Left hindlimb (tissue), 1 donor: ENCODE measurements around the gene MALRD1.

Experiments used
- DNase-seq: peaks from one replicate; pipeline ENCODE4 v3.0.0-alpha.2; 2018

Gene MALRD1

GRCh38 chr10:19385846-19386450 lies 337.3 kb downstream of the MALRD1 start:
- DNase-seq, result no peak

- DNase-seq, result no peak
Measured at GRCh38 chr10:19408924-19409323, 360.3 kb downstream of the MALRD1 start.

GRCh38 chr10:19411119-19411518 lies 362.5 kb downstream of the MALRD1 start:
- DNase-seq, result no peak

- DNase-seq, result no peak
Measured at GRCh38 chr10:19412531-19412930, 363.9 kb downstream of the MALRD1 start.

- DNase-seq, result no peak
Measured at GRCh38 chr10:19416164-19416563, 367.6 kb downstream of the MALRD1 start.

- no peak for DNase-seq
Measured at GRCh38 chr10:19417740-19418139, 369.1 kb downstream of the MALRD1 start.

GRCh38 chr10:19421674-19422073 lies 373.1 kb downstream of the MALRD1 start:
- no peak for DNase-seq

- no peak for DNase-seq
Measured at GRCh38 chr10:19426034-19426433, 377.4 kb downstream of the MALRD1 start.

GRCh38 chr10:19431622-19432351 lies 383.2 kb downstream of the MALRD1 start:
- no peak for DNase-seq

GRCh38 chr10:19449860-19450259 lies 401.3 kb downstream of the MALRD1 start:
- DNase-seq, result no peak

GRCh38 chr10:19451356-19451755 lies 402.8 kb downstream of the MALRD1 start:
- DNase-seq, result no peak

GRCh38 chr10:19451937-19452336 lies 403.3 kb downstream of the MALRD1 start:
- DNase-seq, result no peak

- DNase-seq, result no peak
Measured at GRCh38 chr10:19453967-19454366, 405.4 kb downstream of the MALRD1 start.

GRCh38 chr10:19461588-19461987 lies 413.0 kb downstream of the MALRD1 start:
- DNase-seq, result no peak

- DNase-seq, result no peak
Measured at GRCh38 chr10:19466709-19467108, 418.1 kb downstream of the MALRD1 start.

GRCh38 chr10:19468413-19468812 lies 419.8 kb downstream of the MALRD1 start:
- no peak for DNase-seq

- no peak for DNase-seq
Measured at GRCh38 chr10:19469521-19469920, 420.9 kb downstream of the MALRD1 start.

- no peak for DNase-seq
Measured at GRCh38 chr10:19479854-19480253, 431.3 kb downstream of the MALRD1 start.

- DNase-seq, result no peak
Measured at GRCh38 chr10:19480353-19480752, 431.8 kb downstream of the MALRD1 start.

- no peak for DNase-seq
Measured at GRCh38 chr10:19483421-19483820, 434.8 kb downstream of the MALRD1 start.

GRCh38 chr10:19488592-19489280 lies 440.1 kb downstream of the MALRD1 start:
- peak; percentile 56 for DNase-seq

GRCh38 chr10:19491166-19491565 lies 442.6 kb downstream of the MALRD1 start:
- no peak for DNase-seq

- DNase-seq, result no peak
Measured at GRCh38 chr10:19493917-19494316, 445.3 kb downstream of the MALRD1 start.

- no peak for DNase-seq
Measured at GRCh38 chr10:19497026-19497425, 448.4 kb downstream of the MALRD1 start.
